ENCODE results near the gene RUFY1. TPM values are rescaled to one million over a fixed set of nuclear protein-coding genes. Genes with fewer than 3 reads are reported as not detected.

The RUFY1 gene
- total RNA-seq, 4 donors from 2014 or later: 39.7 to 62.2 (median 47.9) TPM

DNA sequence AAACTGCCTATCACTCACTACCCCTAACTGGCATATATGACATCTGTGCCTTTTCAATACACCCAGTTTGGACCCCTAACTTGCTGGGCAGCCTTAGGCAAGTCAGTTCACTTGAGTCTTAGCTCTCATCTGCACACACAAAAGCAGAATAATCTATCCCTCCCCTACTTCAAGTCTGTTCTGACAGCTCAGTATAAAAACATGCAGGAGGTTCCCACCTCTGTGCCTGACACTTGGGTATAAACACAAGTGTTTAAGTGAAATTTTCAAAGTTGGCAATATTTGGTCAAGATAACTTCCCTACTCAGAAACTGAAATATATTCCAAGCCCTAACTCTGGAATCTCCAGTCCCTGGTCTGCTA, 60.5 kb downstream of the RUFY1 start:
- ATAC-seq (ENCODE audit: low FRiP score): no peak
- TF ChIP-seq, protein P1, sequence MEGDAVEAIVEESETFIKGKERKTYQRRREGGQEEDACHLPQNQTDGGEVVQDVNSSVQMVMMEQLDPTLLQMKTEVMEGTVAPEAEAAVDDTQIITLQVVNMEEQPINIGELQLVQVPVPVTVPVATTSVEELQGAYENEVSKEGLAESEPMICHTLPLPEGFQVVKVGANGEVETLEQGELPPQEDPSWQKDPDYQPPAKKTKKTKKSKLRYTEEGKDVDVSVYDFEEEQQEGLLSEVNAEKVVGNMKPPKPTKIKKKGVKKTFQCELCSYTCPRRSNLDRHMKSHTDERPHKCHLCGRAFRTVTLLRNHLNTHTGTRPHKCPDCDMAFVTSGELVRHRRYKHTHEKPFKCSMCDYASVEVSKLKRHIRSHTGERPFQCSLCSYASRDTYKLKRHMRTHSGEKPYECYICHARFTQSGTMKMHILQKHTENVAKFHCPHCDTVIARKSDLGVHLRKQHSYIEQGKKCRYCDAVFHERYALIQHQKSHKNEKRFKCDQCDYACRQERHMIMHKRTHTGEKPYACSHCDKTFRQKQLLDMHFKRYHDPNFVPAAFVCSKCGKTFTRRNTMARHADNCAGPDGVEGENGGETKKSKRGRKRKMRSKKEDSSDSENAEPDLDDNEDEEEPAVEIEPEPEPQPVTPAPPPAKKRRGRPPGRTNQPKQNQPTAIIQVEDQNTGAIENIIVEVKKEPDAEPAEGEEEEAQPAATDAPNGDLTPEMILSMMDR (IDR thresholded peaks at IDR 0.05): no peak
- no peak for DNase-seq (ENCODE audit: low spot score)

DNA sequence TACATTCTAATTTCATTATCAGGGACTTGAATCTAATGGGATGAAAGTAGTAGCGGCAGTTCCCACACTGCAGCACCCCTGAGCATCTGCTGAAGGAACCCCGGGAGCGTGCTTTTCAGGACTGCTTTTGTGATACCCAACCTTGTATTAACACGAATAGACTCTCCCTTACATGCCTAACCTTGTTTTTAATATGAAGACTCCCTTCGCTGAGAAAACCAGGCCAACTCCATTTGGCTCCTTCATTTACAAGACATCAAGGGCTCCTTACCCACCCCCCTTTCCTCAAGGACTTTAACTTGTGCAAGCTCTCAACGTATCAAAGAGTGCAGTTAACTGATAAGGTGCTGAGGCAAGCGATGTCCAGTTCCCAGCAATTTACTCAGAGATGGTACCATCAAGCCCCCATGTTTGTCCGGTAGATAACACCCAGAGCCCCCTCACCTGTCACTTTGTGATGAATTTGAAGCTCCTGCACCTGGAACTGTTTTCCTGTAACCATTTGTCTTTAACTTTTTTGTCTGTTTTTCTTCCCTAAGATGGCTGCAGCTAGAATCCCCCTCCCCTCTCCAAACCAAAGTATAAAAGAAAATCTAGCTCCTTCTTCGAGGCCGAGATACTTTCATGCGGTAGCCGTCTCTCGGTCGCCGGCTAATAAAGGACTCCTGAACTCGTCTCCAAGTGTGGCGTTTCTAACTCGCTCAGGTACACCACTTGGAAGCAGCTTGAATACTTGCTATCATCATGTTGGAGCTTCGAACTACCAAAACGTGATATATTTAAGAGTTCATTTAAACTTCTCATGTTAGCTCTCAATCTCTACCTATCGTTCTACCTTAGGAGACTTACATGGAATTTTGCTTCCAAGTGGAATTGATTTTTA, 62.5 kb downstream of the RUFY1 start:
- DNase-seq (ENCODE audit: low spot score) (no peak), ATAC-seq (ENCODE audit: low FRiP score) (no peak)
- TF ChIP-seq, protein P1 (IDR thresholded peaks at IDR 0.05): no peak

DNA sequence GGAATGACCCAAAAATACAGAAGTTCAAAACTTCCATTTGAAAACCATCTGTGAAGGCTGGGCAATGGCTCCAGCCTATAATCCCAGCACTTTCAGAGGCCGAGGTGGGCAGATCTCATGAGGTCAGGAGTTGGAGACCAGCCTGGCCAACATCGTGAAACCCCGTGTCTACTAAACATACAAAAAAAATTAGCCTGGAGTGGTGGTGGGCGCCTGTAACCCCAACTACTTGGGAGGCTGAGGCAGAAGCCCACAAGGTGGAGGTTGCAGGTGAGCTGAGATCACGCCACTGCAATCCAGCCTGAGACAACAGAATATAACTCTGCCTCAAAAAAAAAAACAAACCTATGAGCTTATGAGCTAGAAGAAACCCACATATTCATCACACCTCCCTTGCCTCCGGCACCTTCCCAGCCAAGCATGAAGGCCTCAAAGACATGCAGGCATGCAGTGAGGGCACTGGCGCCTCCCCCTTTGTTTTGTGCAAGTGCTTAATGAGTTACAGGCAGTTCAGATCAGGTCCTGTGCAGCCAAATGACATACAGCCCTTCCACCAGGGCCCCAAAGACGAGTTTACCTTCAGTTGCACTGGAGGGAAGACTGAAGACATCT, 63.2 kb downstream of the RUFY1 start:
- ATAC-seq (ENCODE audit: low FRiP score) (no peak), DNase-seq (ENCODE audit: low spot score) (no peak)
- TF ChIP-seq, protein P1 (IDR thresholded peaks at IDR 0.05): no peak

DNA sequence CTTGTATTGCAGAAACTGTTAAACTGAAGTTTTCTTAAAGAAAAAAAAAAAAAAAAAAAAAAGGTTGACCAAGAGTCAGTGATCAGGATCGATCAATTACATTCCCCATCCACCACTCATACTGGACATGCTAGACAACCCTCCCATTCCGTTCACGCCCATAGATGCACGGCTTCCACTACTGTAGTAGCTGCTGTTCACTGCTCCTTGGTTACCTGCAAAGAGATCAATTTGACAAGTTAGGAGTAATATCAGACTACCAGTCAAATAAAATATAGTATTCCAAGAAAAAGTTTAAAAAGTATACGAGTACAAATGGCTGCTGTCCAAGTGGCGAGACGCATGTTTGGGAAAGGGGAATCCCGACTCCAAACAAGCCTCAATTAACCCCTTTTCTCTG, 64.4 kb downstream of the RUFY1 start:
- ATAC-seq (ENCODE audit: low FRiP score) (no peak), DNase-seq (ENCODE audit: low spot score) (no peak)
- TF ChIP-seq, protein P1 (IDR thresholded peaks at IDR 0.05): no peak

DNA sequence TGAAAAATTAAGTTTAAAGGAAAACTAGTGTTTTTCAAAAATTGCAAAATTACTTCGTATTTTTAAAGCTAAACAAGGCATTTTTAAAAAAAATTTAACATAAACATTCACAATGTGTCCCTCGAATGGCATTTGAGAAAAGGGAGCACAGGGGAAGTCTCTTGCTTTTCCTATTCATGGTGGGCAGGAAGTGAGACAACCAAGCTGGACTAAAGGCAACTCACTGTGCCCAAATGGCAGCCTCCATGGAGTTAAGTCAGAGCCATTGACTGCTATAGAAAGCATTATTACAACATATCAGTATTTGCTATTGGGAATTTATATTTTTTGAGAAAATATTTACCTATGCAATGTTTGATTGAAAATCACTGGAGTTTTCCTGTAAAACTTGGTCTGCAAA, 64.8 kb downstream of the RUFY1 start:
- DNase-seq (ENCODE audit: low spot score): no peak
- ATAC-seq (ENCODE audit: low FRiP score): no peak
- TF ChIP-seq, protein P1 (IDR thresholded peaks at IDR 0.05): no peak

DNA sequence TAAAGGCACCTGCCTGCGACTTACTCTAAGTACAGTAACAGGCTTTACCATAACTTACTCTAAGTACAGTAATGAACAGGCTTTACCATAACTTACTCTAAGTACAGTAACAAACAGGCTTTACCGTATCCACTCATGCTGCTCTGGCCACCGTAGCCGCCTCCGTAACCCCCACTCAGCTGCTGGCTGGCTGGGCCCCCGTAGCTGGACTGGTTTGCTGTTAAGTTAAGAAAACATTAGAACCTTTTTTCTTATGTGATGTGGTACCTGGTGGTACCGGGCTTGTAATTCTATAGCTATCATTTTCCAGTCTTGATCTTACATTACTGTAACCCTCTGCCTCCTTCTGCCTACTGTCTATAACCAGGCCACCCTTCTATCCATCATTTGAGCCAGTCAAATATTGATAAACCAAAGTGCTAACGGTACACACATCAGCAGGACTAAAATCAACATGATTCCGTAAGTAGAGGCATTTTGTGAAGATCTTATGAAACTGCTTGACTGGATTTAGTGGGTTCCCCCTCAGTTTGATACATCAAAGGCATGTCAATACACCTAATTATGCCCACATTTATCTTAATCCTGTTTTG, 65.7 kb downstream of the RUFY1 start:
- ATAC-seq (ENCODE audit: low FRiP score): no peak
- TF ChIP-seq, protein P1 (IDR thresholded peaks at IDR 0.05): no peak
- no peak for DNase-seq (ENCODE audit: low spot score)

Measured in omental fat pad (tissue), 4 donors.